GM23338 (cell line): Measurements from ENCODE around the gene FOCAD. TPM values are rescaled to one million over a fixed set of nuclear protein-coding genes. Genes with fewer than 3 reads are reported as not detected.

Experiments
- ATAC-seq: fragments of 200-7000 bp; cut with Tn5 transposase; 3 replicates; pipeline ENCODE4 v1.9.1; 2020
- DNase-seq: peaks from one replicate; pipeline ENCODE4 v3.0.0-alpha.2; 2015; ENCODE audit warnings: low spot score
- H2AFZ ChIP-seq: fragments of 200-600 bp; sonication (generic); 2 replicates; pipeline ENCODE4 v1.8.0; 2016; ENCODE audit warnings: antibody characterized with exemption, mild to moderate bottlenecking, moderate library complexity
- H3F3A ChIP-seq: fragments of 200-600 bp; sonication (generic); replicated peaks from 2 replicates; pipeline ENCODE4 v1.8.0; 2017; ENCODE audit warnings: antibody characterized with exemption, mixed run types, low read depth
- H3K27ac ChIP-seq: fragments of 200-600 bp; sonication (generic); 2 replicates; pipeline ENCODE4 v1.6.1; 2016; ENCODE audit warnings: low read depth
- H3K27me3 ChIP-seq: fragments of 200-600 bp; sonication (generic); 2 replicates; pipeline ENCODE4 v1.8.0; 2016; ENCODE audit warnings: mild to moderate bottlenecking, mixed run types, moderate library complexity; ENCODE audit not compliant: insufficient read depth
- H3K36me3 ChIP-seq: fragments of 200-600 bp; sonication (generic); 2 replicates; pipeline ENCODE4 v1.8.0; 2016; ENCODE audit warnings: mild to moderate bottlenecking; ENCODE audit not compliant: insufficient read depth
- H3K4me1 ChIP-seq: fragments of 200-600 bp; sonication (generic); 2 replicates; pipeline ENCODE4 v1.8.0; 2016; ENCODE audit warnings: mild to moderate bottlenecking, moderate library complexity; ENCODE audit not compliant: insufficient read depth
- H3K4me2 ChIP-seq: fragments of 200-600 bp; sonication (generic); 2 replicates; pipeline ENCODE4 v1.7.1; 2017; ENCODE audit warnings: mixed run types
- H3K4me3 ChIP-seq: fragments of 200-600 bp; sonication (generic); 2 replicates; pipeline ENCODE4 v1.6.1; 2016; ENCODE audit warnings: mixed run types
- H3K79me2 ChIP-seq: fragments of 200-600 bp; sonication (generic); replicated peaks from 2 replicates; pipeline ENCODE4 v1.8.0; 2017; ENCODE audit warnings: mild to moderate bottlenecking; ENCODE audit not compliant: insufficient read depth
- H3K9me2 ChIP-seq: fragments of 200-600 bp; sonication (generic); 2 replicates; pipeline ENCODE4 v1.8.0; 2017; ENCODE audit not compliant: insufficient read depth
- H4K20me1 ChIP-seq: fragments of 200-600 bp; sonication (generic); replicated peaks from 2 replicates; pipeline ENCODE4 v1.8.0; 2017; ENCODE audit warnings: mild to moderate bottlenecking; ENCODE audit not compliant: insufficient read depth
- H3K27ac Mint-ChIP-seq: 2 replicates; pipeline ENCODE4 v1.8.0; 2020; ENCODE audit warnings: inconsistent platforms, mild to moderate bottlenecking, moderate library complexity, mixed read lengths
- H3K27me3 Mint-ChIP-seq: 3 replicates; pipeline ENCODE4 v1.8.0; 2022; ENCODE audit warnings: low read depth, mild to moderate bottlenecking, moderate library complexity, mixed read lengths, inconsistent platforms; ENCODE audit not compliant: insufficient read depth, poor library complexity
- H3K36me3 Mint-ChIP-seq: 3 replicates; pipeline ENCODE4 v1.8.0; 2021; ENCODE audit warnings: low read depth, mild to moderate bottlenecking, inconsistent platforms, moderate library complexity, mixed read lengths
- H3K4me1 Mint-ChIP-seq: 3 replicates; pipeline ENCODE4 v1.8.0; 2020; ENCODE audit warnings: mild to moderate bottlenecking, inconsistent platforms, mixed read lengths
- H3K4me3 Mint-ChIP-seq: 3 replicates; pipeline ENCODE4 v1.8.0; 2021; ENCODE audit warnings: moderate library complexity, mild to moderate bottlenecking, inconsistent platforms, mixed read lengths
- H3K9me3 Mint-ChIP-seq: 3 replicates; pipeline ENCODE4 v1.8.0; 2020; ENCODE audit warnings: moderate library complexity, mild to moderate bottlenecking, inconsistent platforms, mixed read lengths
- CREB1 ChIP-seq: fragments of 250-450 bp; sonication (Bioruptor Pico); IDR thresholded peaks from 2 replicates; pipeline ENCODE4 v1.5.0; 2020; ENCODE audit warnings: low read depth, mild to moderate bottlenecking, moderate library complexity
- CTCF ChIP-seq, 2 experiments: fragments of 200-600 bp in 1 of 2; sonication (generic) in 1 of 2; conservative IDR thresholded peaks; 2 replicates each; pipeline versions ENCODE4 v1.5.1 to v1.6.1; 2016 to 2017; ENCODE audit warnings: antibody characterized with exemption in 2 of 2, low read depth in 2 of 2, mild to moderate bottlenecking in 2 of 2, moderate library complexity in 1 of 2
- EZH2 ChIP-seq: fragments of 200-600 bp; sonication (generic); IDR thresholded peaks from one replicate; pipeline ENCODE4 v1.8.0; 2017; ENCODE audit warnings: antibody characterized with exemption, mild to moderate bottlenecking, low read depth; ENCODE audit not compliant: unreplicated experiment
- EZH2phosphoT487 ChIP-seq: fragments of 200-600 bp; sonication (generic); IDR thresholded peaks from one replicate; pipeline ENCODE4 v1.8.1; 2018; ENCODE audit warnings: antibody characterized with exemption; ENCODE audit not compliant: unreplicated experiment
- JUNB ChIP-seq: IDR thresholded peaks from one replicate; pipeline ENCODE4 v1.6.1; 2016; ENCODE audit warnings: antibody characterized with exemption; ENCODE audit not compliant: unreplicated experiment
- NANOG ChIP-seq: IDR thresholded peaks from 2 replicates; pipeline ENCODE4 v1.6.1; 2016; ENCODE audit warnings: antibody characterized with exemption, borderline replicate concordance
- POLR2AphosphoS5 ChIP-seq: IDR thresholded peaks from 2 replicates; pipeline ENCODE4 v1.6.1; 2016; ENCODE audit warnings: antibody characterized with exemption, low read depth
- REST ChIP-seq: IDR thresholded peaks from one replicate; pipeline ENCODE4 v1.6.1; 2018; ENCODE audit warnings: antibody characterized with exemption; ENCODE audit not compliant: unreplicated experiment
- STAT1 ChIP-seq: IDR thresholded peaks from one replicate; pipeline ENCODE4 v1.6.1; 2016; ENCODE audit warnings: antibody characterized with exemption; ENCODE audit not compliant: unreplicated experiment
- ZNF114 ChIP-seq: fragments of 250-450 bp; sonication (Bioruptor Pico); IDR thresholded peaks from 2 replicates; pipeline ENCODE4 v1.5.0; 2020; ENCODE audit warnings: mild to moderate bottlenecking, moderate library complexity
- ZNF331 ChIP-seq: fragments of 250-450 bp; sonication (Bioruptor Pico); IDR thresholded peaks from 2 replicates; pipeline ENCODE4 v1.5.0; 2020; ENCODE audit warnings: low read depth, mild to moderate bottlenecking, moderate library complexity
- polyA plus RNA-seq: library from polyadenylated mRNA; unstranded; fragments of >200 nt; fragmentation: Nextera tagmentation; extraction: Ambion mirVana; gene quantifications from 2 replicates; pipeline ENCODE4 v1.2.1, GENCODE V29; 2016
- total RNA-seq: library from RNA; depleted of rRNA; stranded (reverse); fragments of >200 nt; shearing (Covaris generic); gene quantifications from 2 replicates; pipeline ENCODE4 v1.2.3, GENCODE V29; 2014
- TF ChIP-seq, protein P1 (sequence below): IDR thresholded peaks from 2 replicates; pipeline ENCODE4 v1.6.1; 2016; ENCODE audit warnings: antibody characterized with exemption
- TF ChIP-seq, protein P2 (sequence below): fragments of 250-450 bp; sonication (Bioruptor Pico); IDR thresholded peaks from 2 replicates; pipeline ENCODE4 v1.5.0; 2020; ENCODE audit warnings: mild to moderate bottlenecking, moderate library complexity

Gene FOCAD
- total and polyA plus RNA-seq, 2 experiments from 2014 or later = 13.7 to 66.5 TPM

DNA sequence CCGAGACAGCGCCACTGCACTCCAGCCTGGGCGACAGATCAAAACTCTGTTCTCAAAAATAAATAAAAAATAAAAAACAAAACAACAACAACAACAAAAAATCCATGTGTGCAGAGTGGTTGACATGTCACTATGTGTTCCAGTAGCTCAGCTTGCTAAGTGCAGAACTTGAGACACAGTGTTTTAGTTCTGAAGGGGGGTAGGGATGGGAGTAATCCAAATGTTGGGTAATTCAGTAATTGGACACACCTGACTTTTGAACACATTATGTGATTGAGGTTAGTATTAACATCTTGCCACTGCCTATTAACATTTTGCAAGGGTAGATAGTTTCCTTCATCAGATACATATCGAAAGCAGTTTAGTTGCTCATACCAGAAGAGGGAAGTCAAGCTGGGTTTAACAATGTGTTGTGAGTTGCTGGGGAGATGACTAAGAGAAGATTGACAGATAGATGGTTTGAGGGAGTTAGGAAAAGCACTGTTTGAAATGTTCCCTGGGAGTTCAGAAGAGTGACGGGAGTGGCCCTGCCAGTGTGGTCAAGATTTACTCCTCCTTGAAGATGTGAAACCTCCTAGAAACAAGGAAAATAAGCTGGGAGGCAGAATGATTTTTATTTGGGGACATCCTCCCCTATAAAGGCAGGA, 346.5 kb downstream of the FOCAD start:
- Histone ChIP-seq H3K4me1 (peaks cover 21% of the 10 kb centered on the region), H3K79me2 (no peaks in the 10 kb centered on the region), H3K4me2 (peak overlapping the region; percentile 79), H3K27me3 (peaks cover 8% of the 10 kb centered on the region; the same call in 1 of the 2 replicates), H4K20me1 (no peaks in the 10 kb centered on the region), H2AFZ (peak overlapping the region; percentile 92), H3K36me3 (no peaks in the 10 kb centered on the region), H3K27ac (0 out of 2 replicates have a peak overlapping the region, but pooled peaks have one; percentile 47), H3K9me2 (no peaks in the 10 kb centered on the region), H3F3A (peaks cover 5% of the 10 kb centered on the region; the same call in 1 of the 2 replicates), H3K4me3 (peak overlapping the region; percentile 55)
- Mint-ChIP-seq H3K9me3 (no peaks in the 10 kb centered on the region), H3K27ac (no peak overlapping the region), H3K4me3 (no peak overlapping the region), H3K27me3 (peaks cover 11% of the 10 kb centered on the region), H3K4me1 (peaks cover 4% of the 10 kb centered on the region; the same call in 2 of the 3 replicates), H3K36me3 (no peaks in the 10 kb centered on the region)
- TF ChIP-seq, protein P1, sequence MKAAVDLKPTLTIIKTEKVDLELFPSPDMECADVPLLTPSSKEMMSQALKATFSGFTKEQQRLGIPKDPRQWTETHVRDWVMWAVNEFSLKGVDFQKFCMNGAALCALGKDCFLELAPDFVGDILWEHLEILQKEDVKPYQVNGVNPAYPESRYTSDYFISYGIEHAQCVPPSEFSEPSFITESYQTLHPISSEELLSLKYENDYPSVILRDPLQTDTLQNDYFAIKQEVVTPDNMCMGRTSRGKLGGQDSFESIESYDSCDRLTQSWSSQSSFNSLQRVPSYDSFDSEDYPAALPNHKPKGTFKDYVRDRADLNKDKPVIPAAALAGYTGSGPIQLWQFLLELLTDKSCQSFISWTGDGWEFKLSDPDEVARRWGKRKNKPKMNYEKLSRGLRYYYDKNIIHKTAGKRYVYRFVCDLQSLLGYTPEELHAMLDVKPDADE = no peak
- TF ChIP-seq, protein P2, sequence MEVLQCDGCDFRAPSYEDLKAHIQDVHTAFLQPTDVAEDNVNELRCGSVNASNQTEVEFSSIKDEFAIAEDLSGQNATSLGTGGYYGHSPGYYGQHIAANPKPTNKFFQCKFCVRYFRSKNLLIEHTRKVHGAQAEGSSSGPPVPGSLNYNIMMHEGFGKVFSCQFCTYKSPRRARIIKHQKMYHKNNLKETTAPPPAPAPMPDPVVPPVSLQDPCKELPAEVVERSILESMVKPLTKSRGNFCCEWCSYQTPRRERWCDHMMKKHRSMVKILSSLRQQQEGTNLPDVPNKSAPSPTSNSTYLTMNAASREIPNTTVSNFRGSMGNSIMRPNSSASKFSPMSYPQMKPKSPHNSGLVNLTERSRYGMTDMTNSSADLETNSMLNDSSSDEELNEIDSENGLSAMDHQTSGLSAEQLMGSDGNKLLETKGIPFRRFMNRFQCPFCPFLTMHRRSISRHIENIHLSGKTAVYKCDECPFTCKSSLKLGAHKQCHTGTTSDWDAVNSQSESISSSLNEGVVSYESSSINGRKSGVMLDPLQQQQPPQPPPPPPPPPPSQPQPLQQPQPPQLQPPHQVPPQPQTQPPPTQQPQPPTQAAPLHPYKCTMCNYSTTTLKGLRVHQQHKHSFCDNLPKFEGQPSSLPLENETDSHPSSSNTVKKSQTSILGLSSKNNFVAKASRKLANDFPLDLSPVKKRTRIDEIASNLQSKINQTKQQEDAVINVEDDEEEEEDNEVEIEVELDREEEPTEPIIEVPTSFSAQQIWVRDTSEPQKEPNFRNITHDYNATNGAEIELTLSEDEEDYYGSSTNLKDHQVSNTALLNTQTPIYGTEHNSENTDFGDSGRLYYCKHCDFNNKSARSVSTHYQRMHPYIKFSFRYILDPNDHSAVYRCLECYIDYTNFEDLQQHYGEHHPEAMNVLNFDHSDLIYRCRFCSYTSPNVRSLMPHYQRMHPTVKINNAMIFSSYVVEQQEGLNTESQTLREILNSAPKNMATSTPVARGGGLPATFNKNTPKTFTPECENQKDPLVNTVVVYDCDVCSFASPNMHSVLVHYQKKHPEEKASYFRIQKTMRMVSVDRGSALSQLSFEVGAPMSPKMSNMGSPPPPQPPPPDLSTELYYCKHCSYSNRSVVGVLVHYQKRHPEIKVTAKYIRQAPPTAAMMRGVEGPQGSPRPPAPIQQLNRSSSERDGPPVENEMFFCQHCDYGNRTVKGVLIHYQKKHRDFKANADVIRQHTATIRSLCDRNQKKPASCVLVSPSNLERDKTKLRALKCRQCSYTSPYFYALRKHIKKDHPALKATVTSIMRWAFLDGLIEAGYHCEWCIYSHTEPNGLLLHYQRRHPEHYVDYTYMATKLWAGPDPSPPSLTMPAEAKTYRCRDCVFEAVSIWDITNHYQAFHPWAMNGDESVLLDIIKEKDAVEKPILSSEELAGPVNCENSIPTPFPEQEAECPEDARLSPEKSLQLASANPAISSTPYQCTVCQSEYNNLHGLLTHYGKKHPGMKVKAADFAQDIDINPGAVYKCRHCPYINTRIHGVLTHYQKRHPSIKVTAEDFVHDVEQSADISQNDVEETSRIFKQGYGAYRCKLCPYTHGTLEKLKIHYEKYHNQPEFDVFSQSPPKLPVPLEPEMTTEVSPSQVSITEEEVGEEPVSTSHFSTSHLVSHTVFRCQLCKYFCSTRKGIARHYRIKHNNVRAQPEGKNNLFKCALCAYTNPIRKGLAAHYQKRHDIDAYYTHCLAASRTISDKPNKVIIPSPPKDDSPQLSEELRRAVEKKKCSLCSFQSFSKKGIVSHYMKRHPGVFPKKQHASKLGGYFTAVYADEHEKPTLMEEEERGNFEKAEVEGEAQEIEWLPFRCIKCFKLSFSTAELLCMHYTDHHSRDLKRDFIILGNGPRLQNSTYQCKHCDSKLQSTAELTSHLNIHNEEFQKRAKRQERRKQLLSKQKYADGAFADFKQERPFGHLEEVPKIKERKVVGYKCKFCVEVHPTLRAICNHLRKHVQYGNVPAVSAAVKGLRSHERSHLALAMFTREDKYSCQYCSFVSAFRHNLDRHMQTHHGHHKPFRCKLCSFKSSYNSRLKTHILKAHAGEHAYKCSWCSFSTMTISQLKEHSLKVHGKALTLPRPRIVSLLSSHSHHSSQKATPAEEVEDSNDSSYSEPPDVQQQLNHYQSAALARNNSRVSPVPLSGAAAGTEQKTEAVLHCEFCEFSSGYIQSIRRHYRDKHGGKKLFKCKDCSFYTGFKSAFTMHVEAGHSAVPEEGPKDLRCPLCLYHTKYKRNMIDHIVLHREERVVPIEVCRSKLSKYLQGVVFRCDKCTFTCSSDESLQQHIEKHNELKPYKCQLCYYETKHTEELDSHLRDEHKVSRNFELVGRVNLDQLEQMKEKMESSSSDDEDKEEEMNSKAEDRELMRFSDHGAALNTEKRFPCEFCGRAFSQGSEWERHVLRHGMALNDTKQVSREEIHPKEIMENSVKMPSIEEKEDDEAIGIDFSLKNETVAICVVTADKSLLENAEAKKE (CRISPR knock-in tag) = no peak
- no peak for TF ChIP-seq JUNB
- TF ChIP-seq EZH2phosphoT487 = no peak
- TF ChIP-seq NANOG = no peak
- no peak for TF ChIP-seq STAT1
- no peak for TF ChIP-seq EZH2
- TF ChIP-seq CREB1 (CRISPR knock-in tag) = no peak
- TF ChIP-seq REST = no peak
- no peak for TF ChIP-seq ZNF114 (CRISPR knock-in tag)
- no peak for TF ChIP-seq POLR2AphosphoS5
- TF ChIP-seq CTCF (conservative IDR thresholded peaks at IDR 0.05; ENCODE audit: low read depth in 2 of 2) = no peak
- no peak for TF ChIP-seq ZNF331
- DNase-seq (peak; percentile 39), ATAC-seq (peak; percentile 24)
